SIG-M5 treated with dmso at 0.1 percent for 504 hours (cell line): ENCODE data around the gene SLC35B2.
"Not testable (repeated sequence)": the region's sequence is repeated elsewhere in the genome, so short reads cannot be mapped to it uniquely, and the experiment has no call there.

ENCODE experiments used
- DNase-seq: peaks from one replicate; lab custom pipeline; 2025; ENCODE audit not compliant: unreplicated experiment; lab: John Stamatoyannopoulos, UW

The SLC35B2 gene

DNA sequence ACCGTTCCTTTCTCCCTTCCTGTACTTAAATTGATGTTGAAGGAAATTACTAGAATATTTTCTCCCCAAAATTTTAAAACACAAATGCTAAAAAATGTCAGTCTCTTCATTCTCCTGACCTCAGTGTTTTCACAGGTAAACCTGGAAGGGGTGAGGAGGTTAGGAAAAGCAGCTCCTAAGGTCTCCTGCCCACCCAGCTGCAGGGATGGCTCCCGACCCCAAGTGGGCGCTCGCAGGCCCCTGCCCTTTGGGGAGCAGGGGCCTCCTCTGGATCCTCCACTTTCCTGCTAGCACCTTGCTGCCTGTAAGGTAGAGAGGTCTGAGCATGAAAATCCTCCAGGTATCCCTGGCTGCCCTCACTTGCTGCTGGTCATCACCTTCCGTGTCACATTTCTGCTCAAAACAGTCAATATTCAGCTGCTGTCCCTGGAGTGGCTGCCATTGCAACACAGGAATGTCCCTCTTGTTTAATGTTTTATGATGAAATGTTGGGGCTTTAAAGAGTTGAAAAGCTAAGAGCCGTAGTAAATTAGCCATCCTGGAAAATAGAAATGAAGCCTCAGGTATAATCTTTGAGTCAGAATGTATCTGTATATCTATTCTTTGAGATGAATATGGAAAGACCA, 21.3 kb downstream of the SLC35B2 start:
- DNase-seq = no peak

GRCh38 chr6:44235269-44235668, 22.1 kb downstream of the SLC35B2 start:
- DNase-seq = no peak

GRCh38 chr6:44234101-44235025, 23.0 kb downstream of the SLC35B2 start:
- no peak for DNase-seq

DNA sequence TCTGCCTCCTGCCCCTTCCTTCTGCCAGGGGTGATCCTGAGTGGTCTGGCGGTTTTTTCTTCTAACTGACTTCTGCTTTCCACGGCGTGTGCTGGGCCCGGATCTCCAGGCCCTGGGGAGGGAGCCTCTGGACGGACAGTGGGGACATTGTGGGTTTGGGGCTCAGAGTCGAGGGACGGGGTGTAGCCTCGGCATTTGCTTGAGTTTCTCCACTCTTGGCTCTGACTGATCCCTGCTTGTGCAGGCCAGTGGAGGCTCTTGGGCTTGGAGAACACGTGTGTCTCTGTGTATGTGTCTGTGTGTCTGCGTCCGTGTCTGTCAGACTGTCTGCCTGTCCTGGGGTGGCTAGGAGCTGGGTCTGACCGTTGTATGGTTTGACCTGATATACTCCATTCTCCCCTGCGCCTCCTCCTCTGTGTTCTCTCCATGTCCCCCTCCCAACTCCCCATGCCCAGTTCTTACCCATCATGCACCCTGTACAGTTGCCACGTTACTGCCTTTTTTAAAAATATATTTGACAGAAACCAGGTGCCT, 23.7 kb downstream of the SLC35B2 start:
- DNase-seq = no peak

DNA sequence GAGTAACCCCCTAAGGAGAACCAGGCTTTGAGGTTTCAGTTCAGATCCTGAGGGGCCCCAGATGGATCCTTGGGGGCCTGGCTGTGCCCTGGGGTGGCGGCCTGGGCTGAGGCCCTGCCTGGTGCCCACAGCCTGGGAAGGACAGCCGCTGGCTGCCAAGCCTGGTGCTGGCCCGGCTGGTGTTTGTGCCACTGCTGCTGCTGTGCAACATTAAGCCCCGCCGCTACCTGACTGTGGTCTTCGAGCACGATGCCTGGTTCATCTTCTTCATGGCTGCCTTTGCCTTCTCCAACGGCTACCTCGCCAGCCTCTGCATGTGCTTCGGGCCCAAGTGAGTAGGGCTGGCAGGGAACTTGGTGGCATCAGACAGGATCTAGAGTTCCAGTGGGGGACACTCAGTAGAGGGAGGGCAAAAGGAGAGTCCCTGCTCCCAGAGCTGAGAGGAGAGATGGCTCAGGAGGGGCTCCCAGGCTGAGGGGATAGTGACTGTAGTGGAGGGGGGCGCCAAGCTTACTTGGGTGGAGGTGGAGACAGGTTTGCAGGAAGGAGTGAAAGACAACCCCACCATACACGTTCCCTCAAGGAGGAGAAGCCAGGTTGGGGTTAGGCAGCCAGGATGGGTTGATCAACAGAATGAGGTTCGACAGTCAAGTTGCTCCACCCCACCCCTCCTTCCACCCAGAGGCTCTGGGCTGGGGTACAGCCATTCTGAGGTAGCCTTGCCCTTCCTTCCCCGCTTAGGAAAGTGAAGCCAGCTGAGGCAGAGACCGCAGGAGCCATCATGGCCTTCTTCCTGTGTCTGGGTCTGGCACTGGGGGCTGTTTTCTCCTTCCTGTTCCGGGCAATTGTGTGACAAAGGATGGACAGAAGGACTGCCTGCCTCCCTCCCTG, 24.4 kb downstream of the SLC35B2 start:
- no peak for DNase-seq

- DNase-seq = not testable (repeated sequence)
Observed at GRCh38 chr6:44231426-44231825, 25.9 kb downstream of the SLC35B2 start.

DNA sequence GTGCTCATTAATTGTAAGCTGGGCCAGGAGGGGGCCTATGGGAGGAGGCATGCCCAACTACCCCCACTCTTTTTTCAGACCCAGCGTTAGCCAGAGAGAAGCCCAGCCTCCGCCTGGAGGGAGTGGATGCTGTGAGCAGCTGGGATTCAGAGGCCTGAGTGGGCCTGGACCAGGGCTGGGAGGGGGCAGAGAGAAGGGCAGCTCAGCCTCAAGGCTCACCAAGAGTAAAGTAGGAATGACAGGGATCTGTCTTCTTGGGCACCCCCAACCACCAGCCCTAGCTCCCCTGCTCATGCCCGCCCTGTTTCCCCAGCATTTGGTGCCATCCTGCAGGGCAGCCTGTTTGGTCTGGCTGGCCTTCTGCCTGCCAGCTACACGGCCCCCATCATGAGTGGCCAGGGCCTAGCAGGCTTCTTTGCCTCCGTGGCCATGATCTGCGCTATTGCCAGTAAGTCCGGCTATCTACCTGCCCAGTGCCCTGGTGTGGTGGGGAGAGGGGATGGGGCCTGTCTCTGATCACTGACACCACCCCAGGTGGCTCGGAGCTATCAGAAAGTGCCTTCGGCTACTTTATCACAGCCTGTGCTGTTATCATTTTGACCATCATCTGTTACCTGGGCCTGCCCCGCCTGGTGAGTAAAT, 27.2 kb downstream of the SLC35B2 start:
- DNase-seq = no peak

DNA sequence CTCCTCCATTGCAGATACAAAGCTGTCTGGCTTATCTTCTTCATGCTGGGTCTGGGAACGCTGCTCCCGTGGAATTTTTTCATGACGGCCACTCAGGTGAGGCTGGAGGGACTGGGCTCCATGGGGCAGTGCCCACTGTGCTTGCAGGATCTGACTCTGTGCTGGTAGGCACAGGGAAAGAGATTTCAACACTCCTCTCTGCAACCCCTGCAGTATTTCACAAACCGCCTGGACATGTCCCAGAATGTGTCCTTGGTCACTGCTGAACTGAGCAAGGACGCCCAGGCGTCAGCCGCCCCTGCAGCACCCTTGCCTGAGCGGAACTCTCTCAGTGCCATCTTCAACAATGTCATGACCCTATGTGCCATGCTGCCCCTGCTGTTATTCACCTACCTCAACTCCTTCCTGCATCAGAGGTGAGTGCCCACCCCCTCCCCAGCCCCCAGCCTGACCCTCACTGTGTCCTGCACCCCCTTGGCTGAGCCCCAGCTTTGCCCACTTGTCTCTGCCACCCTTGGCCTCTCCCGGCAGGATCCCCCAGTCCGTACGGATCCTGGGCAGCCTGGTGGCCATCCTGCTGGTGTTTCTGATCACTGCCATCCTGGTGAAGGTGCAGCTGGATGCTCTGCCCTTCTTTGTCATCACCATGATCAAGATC, 27.8 kb downstream of the SLC35B2 start:
- DNase-seq = no peak

DNA sequence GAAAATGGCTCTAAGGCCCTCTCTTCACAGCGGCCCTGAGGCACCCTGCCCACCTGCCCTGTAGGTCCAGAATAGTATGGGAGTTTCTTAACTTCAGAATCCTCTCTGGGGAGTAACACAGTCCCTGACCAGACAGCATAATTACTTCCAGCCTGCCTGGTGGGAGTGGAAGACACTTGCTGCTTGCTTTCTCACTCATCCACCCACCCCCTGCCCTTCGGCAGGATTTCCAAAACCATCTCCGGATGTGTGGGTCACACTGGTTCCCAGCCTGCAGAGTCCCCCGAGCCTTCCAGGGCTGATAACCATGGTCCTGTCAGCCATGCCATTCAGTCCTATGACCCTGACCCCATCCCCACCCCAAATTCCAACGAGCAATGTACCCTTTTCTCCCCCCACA, 28.5 kb downstream of the SLC35B2 start:
- DNase-seq = no peak

- no peak for DNase-seq
Observed at GRCh38 chr6:44228433-44228832, 28.9 kb downstream of the SLC35B2 start.

DNA sequence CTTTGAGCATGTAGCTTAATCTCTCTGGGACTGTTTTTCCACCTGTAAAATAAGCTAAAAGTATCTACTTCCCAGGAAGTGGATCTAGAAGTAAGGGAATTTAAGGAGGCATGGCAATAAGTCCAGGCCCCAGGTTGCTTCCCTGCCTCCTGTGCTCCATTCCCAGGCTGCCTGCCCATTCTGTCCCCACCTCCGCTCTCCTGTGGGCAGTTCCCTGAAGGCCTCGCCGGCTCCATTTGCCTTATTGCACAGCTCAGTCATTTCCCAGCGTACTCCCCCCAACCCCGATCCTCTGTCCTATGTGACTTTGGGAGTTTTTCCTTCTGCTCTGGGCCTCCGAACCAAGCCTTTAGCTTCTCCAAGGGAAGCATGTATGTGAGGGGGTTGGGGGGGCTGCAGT, 29.3 kb downstream of the SLC35B2 start:
- DNase-seq = no peak

- no peak for DNase-seq
Observed at GRCh38 chr6:44227148-44227793, 30.1 kb downstream of the SLC35B2 start.

GRCh38 chr6:44226368-44227147, 30.8 kb downstream of the SLC35B2 start:
- DNase-seq = no peak

DNA sequence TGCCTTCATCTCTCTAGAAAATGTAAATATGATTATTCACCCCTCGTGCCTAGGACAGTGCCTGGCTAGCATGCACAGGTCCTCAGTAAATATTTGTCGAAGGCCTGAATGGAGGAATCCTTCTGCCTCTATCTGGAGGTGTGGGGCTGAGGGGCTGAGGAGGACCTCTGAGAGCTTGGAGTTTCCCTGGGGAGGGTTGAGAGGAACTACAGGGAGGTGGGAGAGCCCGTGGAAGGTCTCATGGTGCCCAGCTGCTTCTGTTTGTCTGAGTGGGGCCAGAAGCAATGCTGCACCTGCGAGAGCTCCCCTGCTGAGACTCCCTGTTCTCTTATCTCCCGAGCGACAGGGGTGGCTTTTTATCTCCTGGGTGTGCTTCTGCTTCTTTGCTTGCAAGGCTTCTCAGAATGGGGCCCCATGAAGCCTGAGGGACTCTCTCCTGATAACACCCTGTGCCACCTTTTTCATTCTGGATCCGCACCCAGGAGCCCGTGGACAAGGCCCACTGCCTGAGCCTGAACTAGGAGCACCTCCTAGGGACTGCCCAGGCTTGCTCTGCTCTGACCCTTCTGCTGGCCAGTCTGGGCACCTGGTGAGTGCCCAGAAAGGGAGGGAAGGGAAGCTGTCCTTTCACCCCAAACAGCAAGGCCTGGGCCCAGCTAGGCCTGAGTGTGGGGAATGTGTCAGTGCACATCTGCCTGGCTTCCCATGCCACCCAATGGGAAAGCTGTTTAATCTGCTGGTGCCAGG, 31.6 kb downstream of the SLC35B2 start:
- no peak for DNase-seq

DNA sequence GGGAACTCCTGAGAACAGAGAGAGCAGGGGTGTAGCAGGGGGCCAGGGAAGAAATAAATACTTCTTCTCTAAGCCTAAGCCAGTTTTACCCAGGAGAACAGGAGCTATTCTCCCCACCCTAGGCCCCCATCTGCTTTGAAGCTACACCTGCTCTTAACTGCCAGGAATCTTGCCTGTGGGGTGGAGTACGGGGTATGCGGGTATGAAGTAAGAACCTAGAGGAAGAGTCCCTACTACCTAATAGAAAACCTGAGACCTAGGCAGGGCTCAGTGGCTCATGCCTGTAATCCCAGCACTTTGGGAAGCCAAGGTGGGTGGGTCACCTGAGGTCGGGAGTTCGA, 32.4 kb downstream of the SLC35B2 start:
- DNase-seq = no peak

GRCh38 chr6:44224029-44224964, 33.0 kb downstream of the SLC35B2 start:
- peak; percentile 34 for DNase-seq

GRCh38 chr6:44223319-44224028, 33.9 kb downstream of the SLC35B2 start, which contains the start of gene SLC29A1:
SLC29A1 (plus strand) TSS chr6:44223595; CDS start chr6:44227314, 3,719 bp downstream.
- DNase-seq = peak; percentile 69
